OCI-LY7 (cell line): ENCODE results near the gene CEP55. TPM values are rescaled to one million over a fixed set of nuclear protein-coding genes. Genes with fewer than 3 reads are reported as not detected.

ENCODE experiments used
- BruUV-seq: library from RNA; stranded (reverse); fragments of 400-500 nt; replicated peaks from 2 replicates; lab custom pipeline; 2021; lab: Mats Ljungman, UMichigan
- CTCF ChIA-PET: fragments of 300-600 bp; sonication (Branson Sonifier 250); formaldehyde crosslinking; loops from one replicate; lab custom pipeline; 2022; ENCODE audit warnings: antibody characterized with exemption; ENCODE audit not compliant: unreplicated experiment; lab: Charles Lee
- POLR2A ChIA-PET: fragments of 300-600 bp; sonication (Branson Sonifier 250); formaldehyde crosslinking; loops from one replicate; lab custom pipeline; 2022; ENCODE audit warnings: antibody characterized with exemption; lab: Charles Lee
- DNase-seq: peaks from one replicate; pipeline ENCODE4 v3.0.0-alpha.2; 2015; ENCODE audit warnings: low spot score
- H2AFZ ChIP-seq: fragments of 200-600 bp; sonication (generic), shearing (Covaris generic); 2 replicates; pipeline ENCODE4 v1.6.1; 2014; ENCODE audit warnings: mild to moderate bottlenecking, antibody characterized with exemption, low read length, moderate library complexity
- H3K27ac ChIP-seq: fragments of 200-600 bp; sonication (generic); 2 replicates; pipeline ENCODE4 v1.5.1; 2014; ENCODE audit warnings: mixed run types, low read depth, mild to moderate bottlenecking, moderate library complexity, low read length, inconsistent platforms; ENCODE audit not compliant: poor library complexity, severe bottlenecking
- H3K36me3 ChIP-seq: fragments of 200-600 bp; sonication (generic); 2 replicates; pipeline ENCODE4 v1.6.1; 2014; ENCODE audit warnings: mild to moderate bottlenecking, antibody characterized with exemption, low read length, moderate library complexity, mixed read lengths; ENCODE audit not compliant: insufficient read depth
- H3K4me1 ChIP-seq: fragments of 200-600 bp; sonication (generic); 2 replicates; pipeline ENCODE4 v1.5.1; 2014; ENCODE audit warnings: mild to moderate bottlenecking, low read length; ENCODE audit not compliant: insufficient read depth, poor library complexity, severe bottlenecking
- H3K4me2 ChIP-seq: fragments of 200-600 bp; sonication (generic); 2 replicates; pipeline ENCODE4 v1.6.1; 2014; ENCODE audit warnings: mild to moderate bottlenecking, low read length
- H3K4me3 ChIP-seq: fragments of 200-600 bp; sonication (generic); 2 replicates; pipeline ENCODE4 v1.5.1; 2014; ENCODE audit warnings: mild to moderate bottlenecking, low read depth, low read length; ENCODE audit not compliant: poor library complexity, severe bottlenecking
- H3K79me2 ChIP-seq: fragments of 200-600 bp; sonication (generic); 2 replicates; pipeline ENCODE4 v1.6.1; 2016; ENCODE audit warnings: low read depth, mild to moderate bottlenecking, low read length, moderate library complexity, mixed read lengths; ENCODE audit not compliant: insufficient read depth
- H3K9me2 ChIP-seq: fragments of 200-600 bp; sonication (generic); 2 replicates; pipeline ENCODE4 v1.6.1; 2016; ENCODE audit warnings: mild to moderate bottlenecking, low read length, mixed read lengths; ENCODE audit not compliant: insufficient read depth
- H3K9me3 ChIP-seq: fragments of 200-600 bp; sonication (generic); 2 replicates; pipeline ENCODE4 v1.6.1; 2014; ENCODE audit warnings: mild to moderate bottlenecking, mixed run types, low read length, mixed read lengths
- H4K20me1 ChIP-seq: fragments of 200-600 bp; sonication (generic); 2 replicates; pipeline ENCODE4 v1.6.1; 2014; ENCODE audit warnings: mild to moderate bottlenecking, antibody characterized with exemption, low read length, moderate library complexity, mixed read lengths; ENCODE audit not compliant: insufficient read depth
- CTCF ChIP-seq: fragments of 200-600 bp; sonication (generic); conservative IDR thresholded peaks from 2 replicates; pipeline ENCODE4 v1.5.1; 2014; ENCODE audit warnings: mild to moderate bottlenecking, antibody characterized with exemption, low read length, moderate library complexity, mixed read lengths
- EZH2phosphoT487 ChIP-seq: fragments of 200-600 bp; sonication (generic); IDR thresholded peaks from 2 replicates; pipeline ENCODE4 v1.6.1; 2018; ENCODE audit warnings: low read depth, borderline replicate concordance, mild to moderate bottlenecking, mixed run types, antibody characterized with exemption, low read length, moderate library complexity, mixed read lengths
- intact Hi-C: fragments of 100-400 bp; cut with micrococcal nuclease; formaldehyde crosslinking; loops from one replicate; pipeline ENCODE4 v1.10.0; 2022; ENCODE audit not compliant: unreplicated experiment
- total RNA-seq, 2 experiments: library from RNA; depleted of rRNA in 1 of 2; stranded (reverse); fragments of >200 nt in 1 of 2; shearing (Covaris generic) in 1 of 2; gene quantifications; 2 replicates each; pipeline ENCODE4 v1.2.3, GENCODE V29; 2014 to 2022

The CEP55 gene
- total RNA-seq, 2 experiments from 2014 or later: 64.5 to 68.3 TPM

DNA sequence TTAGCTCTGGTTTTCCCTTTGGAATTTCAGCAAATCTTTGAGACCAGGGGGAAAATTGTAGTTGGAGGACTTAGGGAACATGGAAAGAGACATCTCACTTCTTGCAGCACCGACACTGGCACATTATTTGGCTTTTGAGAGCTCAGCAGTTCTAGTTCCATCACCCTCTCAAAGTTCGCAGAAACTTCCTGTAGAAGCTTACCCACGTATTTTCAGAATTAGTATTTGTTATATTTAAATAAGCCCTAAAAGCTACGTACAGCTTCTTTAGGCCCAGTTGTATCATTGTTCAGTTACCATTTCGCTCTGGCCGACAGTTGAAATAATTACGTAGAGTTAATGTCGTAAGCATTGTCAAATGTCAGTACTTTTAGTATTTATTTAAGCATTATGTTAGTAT, 13.4 kb downstream of the CEP55 start:
- ChIA-PET POLR2A (interaction anchor here (0.7 to 0.8 kb wide), 2 partner anchors 17 to 69 kb away, joined by 3 read pairs; no protein-coding TSS in a partner anchor), CTCF (no interaction called here)
- no peak for TF ChIP-seq CTCF
- no peak for TF ChIP-seq EZH2phosphoT487
- DNase-seq: no peak
- Histone ChIP-seq H2AFZ (no peak overlapping the region), H3K4me2 (no peak overlapping the region), H3K4me3 (no peak overlapping the region), H3K79me2 (no peaks in the 10 kb centered on the region), H3K36me3 (peaks cover 88% of the 10 kb centered on the region), H3K9me3 (no peaks in the 10 kb centered on the region), H3K4me1 (no peaks in the 10 kb centered on the region), H3K27ac (no peak overlapping the region), H4K20me1 (no peaks in the 10 kb centered on the region), H3K9me2 (no peaks in the 10 kb centered on the region)
- intact Hi-C loops: no loop called here
- BruUV-seq: no TSS peak

DNA sequence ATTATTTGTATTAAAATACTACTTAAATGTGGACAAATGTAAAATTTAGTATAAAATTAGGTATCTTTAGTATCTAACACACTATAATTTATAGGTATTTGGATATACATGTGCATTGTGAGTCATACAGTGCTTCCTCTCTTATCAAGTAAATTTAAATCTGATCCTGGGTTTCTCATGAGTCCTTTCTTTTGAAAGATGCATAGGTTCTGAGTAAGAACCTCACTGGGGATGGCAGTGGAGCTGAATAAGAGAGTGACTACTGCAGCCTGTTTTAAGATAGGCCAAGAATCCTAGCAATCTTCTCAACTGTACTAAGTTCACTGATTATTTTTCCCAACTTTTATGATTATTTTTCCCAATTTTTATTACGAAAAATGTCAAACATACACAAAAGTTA, 16.2 kb downstream of the CEP55 start:
- no peak overlapping the region for H3K4me3 ChIP-seq
- H3K36me3 ChIP-seq: peaks cover 90% of the 10 kb centered on the region
- ChIA-PET CTCF (no interaction called here), POLR2A (interaction anchor here (0.6 to 1.5 kb wide), 2 partner anchors 29 to 116 kb away, joined by 3 to 4 read pairs; no protein-coding TSS in a partner anchor)
- no peak for DNase-seq
- intact Hi-C loops: no loop called here
- no peaks in the 10 kb centered on the region for H4K20me1 ChIP-seq
- H3K4me1 ChIP-seq: no peaks in the 10 kb centered on the region
- no peaks in the 10 kb centered on the region for H3K79me2 ChIP-seq
- H3K4me2 ChIP-seq: no peak overlapping the region
- no peak overlapping the region for H2AFZ ChIP-seq
- no peaks in the 10 kb centered on the region for H3K9me2 ChIP-seq
- H3K9me3 ChIP-seq: no peaks in the 10 kb centered on the region
- no peak overlapping the region for H3K27ac ChIP-seq
- BruUV-seq: no TSS peak
- TF ChIP-seq CTCF (no peak), EZH2phosphoT487 (no peak)

GRCh38 chr10:93513091-93513490, 16.7 kb downstream of the CEP55 start:
- intact Hi-C loops: no loop called here
- Histone ChIP-seq H3K4me2 (no peak overlapping the region), H3K27ac (no peak overlapping the region), H4K20me1 (no peaks in the 10 kb centered on the region), H3K9me3 (no peaks in the 10 kb centered on the region), H3K9me2 (no peaks in the 10 kb centered on the region), H3K4me1 (no peaks in the 10 kb centered on the region), H3K36me3 (peaks cover 90% of the 10 kb centered on the region), H2AFZ (no peak overlapping the region), H3K79me2 (no peaks in the 10 kb centered on the region), H3K4me3 (no peak overlapping the region)
- BruUV-seq: no TSS peak
- no peak for DNase-seq
- TF ChIP-seq CTCF (no peak), EZH2phosphoT487 (no peak)
- CTCF ChIA-PET: no interaction called here
- POLR2A ChIA-PET: interaction anchor here (1.5 to 1.9 kb wide), 2 partner anchors 8 to 30 kb away, joined by 3 to 14 read pairs; no protein-coding TSS in a partner anchor
